NK-92 (cell line): ENCODE measurements around the gene UCN.

Source experiments
- DNase-seq: peaks from one replicate; lab custom pipeline; 2025; ENCODE audit not compliant: unreplicated experiment; lab: John Stamatoyannopoulos, UW

UCN gene

GRCh38 chr2:27262379-27263286, 45.6 kb downstream of the UCN start, which contains the start of gene SLC30A3:
SLC30A3 (minus strand) TSS chr2:27263047; CDS start chr2:27262906, 141 bp downstream.
- no peak for DNase-seq

- no peak for DNase-seq
Measured at GRCh38 chr2:27261926-27262298, 46.3 kb downstream of the UCN start.

- DNase-seq = no peak
Measured at GRCh38 chr2:27261241-27261925, 46.9 kb downstream of the UCN start.

GRCh38 chr2:27258051-27258450, 50.2 kb downstream of the UCN start:
- no peak for DNase-seq
